ENCODE measurements around the gene AMN.

AMN gene

GRCh38 chr14:102969060-102969791 lies 46.8 kb downstream of the AMN start:
- no peak for DNase-seq

- no peak for DNase-seq
Measured at GRCh38 chr14:102969901-102970300, 47.4 kb downstream of the AMN start.

DNA sequence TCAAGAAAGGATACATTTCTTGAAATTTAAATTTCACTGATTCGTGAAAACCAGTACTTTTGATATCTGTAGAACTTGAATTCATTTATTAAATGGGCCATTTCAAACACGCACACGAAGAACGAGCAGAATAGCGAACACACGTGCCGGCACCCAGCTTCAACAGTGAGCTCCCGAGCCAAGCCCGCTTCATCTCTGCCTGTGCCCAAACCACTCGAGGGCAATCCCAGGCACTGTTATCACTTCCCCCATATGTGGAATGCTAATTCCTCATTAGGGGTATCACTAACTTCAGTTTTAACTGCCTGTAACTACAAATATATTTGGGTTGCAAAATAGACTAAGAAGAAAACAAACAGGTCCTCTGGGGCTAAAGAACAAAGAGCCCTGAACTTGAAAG lies 48.0 kb downstream of the AMN start:
- DNase-seq: no peak

DNA sequence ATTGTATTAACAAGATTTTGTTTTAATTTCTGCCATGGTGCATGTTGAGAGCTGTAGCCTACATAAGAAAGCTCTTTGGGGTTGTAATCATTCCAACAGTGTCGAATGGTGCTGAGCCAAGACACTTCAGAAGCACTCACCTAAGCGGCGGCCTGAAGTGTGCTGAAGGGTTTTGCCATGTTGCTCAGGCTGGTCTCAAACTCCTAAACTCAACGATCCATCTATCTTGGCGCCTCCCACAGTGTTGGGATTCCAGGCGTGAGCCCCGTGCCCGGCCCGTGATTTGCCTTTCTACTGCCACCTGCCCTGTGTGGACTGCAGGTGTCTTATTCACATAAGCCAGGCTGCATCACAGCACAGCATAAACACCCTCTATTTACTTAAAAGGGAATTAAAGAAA lies 48.9 kb downstream of the AMN start:
- no peak for DNase-seq

DNA sequence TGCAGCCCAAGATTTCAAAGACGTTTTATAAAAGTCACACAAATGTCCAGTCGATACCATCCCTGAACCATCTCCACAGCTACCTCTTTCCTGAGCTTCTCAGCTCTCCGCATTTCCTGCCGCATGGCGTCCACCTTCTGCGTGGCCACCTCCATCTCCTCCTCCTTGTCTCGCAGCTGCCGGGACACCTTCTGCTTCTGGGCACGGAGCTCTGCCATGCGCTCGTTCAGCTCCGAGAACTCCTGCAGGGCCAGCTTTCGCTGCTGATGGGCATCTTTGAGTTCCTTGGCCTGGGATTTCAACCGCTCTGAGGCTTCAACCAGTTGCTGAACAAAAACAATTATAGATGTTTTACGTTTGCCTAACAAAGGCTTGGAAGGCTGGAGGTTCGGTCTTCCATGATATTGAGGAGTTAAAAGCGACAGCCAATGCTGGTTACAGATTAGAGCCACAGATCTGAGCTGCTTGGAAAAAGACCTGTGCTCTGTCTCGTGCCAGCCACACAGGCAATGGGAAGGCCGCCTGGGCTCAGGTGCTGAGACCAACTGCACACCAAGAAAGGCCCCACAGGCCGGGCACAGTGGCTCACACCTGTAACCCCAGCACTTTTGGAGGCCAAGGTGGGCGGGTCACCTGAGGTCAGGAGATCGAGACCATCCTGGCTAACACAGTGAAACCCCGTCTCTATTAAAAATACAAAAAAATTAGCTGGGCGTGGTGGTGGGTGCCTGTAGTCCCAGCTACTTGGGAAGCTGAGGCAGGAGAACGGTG lies 49.6 kb downstream of the AMN start:
- no peak for DNase-seq

DNA sequence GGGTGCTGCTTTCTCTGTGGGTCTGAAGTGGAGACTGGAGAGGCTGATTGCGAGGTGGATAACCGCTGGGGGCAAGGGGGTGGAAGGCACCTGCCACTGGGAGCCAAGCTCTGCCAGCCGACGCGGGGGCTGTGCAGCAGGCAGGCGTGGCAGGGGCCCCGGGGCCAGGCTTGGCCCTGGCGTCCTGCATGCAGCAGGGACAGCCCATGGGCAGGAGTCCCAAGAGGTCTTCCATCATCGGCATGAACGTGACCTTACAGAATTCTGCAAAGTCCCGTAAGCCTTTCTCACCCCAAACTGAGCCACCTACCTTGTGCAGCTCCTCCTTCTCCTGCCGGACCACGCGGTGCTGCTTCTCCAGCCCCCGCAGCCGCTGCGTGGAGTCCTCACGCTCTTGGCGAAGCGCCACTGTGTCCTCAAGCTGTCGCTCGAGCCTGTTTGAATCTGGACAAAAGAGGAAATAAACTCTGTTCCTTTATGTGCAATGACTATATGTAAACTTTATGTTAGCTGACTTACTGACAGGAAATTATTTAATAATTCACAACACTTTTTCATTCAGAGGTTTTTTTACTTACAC lies 51.3 kb downstream of the AMN start:
- no peak for DNase-seq

DNA sequence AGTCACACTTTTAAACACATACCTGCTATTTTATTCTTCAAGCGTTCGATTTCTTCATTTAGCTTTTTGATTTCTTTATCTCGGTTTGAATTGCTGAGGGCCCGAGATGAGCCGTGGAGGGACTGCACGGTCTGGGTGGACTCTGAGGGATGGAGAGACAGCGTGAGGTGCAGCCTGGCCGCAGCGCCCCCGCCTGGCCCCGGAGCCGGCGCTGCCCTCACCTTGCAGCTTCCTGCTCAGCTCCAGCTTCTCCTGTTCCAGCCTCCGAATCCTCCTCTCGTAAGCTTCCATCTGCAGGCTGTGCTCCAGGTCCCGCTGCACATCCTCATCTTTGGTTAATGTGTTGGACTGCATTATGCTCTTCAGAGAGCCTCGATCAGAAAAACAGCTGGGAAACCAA lies 53.2 kb downstream of the AMN start:
- DNase-seq: no peak

GRCh38 chr14:102977475-102977874 lies 55.0 kb downstream of the AMN start:
- DNase-seq: no peak

GRCh38 chr14:102979406-102979805 lies 56.9 kb downstream of the AMN start:
- DNase-seq: no peak

GRCh38 chr14:102980409-102980810 lies 57.9 kb downstream of the AMN start:
- DNase-seq: no peak
